K562 (cell line): ENCODE results near the gene PRM1. TPM values are rescaled to one million over a fixed set of nuclear protein-coding genes. Genes with fewer than 3 reads are reported as not detected.
A peak's percentile ranks its signal among the peaks of the same experiment; 100 is the strongest.

Experiments
- DNMT1 ChIP-seq: fragments of 450-650 bp; IDR thresholded peaks from 2 replicates; pipeline ENCODE4 v1.6.1; 2016; ENCODE audit warnings: antibody characterized with exemption, mild to moderate bottlenecking
- FOXP1 ChIP-seq: sonication (generic); formaldehyde crosslinking; IDR thresholded peaks from 2 replicates; pipeline ENCODE4 v1.8.0; 2022; ENCODE audit warnings: mild to moderate bottlenecking, missing genetic modification reagents
- MAFG ChIP-seq: fragments of 450-650 bp; conservative IDR thresholded peaks from 2 replicates; pipeline ENCODE4 v1.6.1; 2016; ENCODE audit warnings: missing genetic modification characterization, missing compliant biosample characterization
- SLC30A9 ChIP-seq: fragments of 250-450 bp; sonication (Bioruptor Pico); IDR thresholded peaks from 2 replicates; pipeline ENCODE4 v1.8.0; 2022; ENCODE audit warnings: mild to moderate bottlenecking, moderate library complexity
- ZNF830 ChIP-seq: fragments of 250-450 bp; sonication (Bioruptor Pico); IDR thresholded peaks from 2 replicates; pipeline ENCODE4 v1.5.0; 2021; ENCODE audit warnings: mild to moderate bottlenecking
- polyA plus RNA-seq, 8 experiments: library from polyadenylated mRNA; depleted of rRNA in 4 of 8; stranded (reverse) in 5 of 8; unstranded in 3 of 8; fragments of >200 nt; fragmentation: Nextera tagmentation in 2 of 8; fragmentation: Illumina TruSeq in 1 of 8; extraction: Ambion mirVana in 2 of 8; extraction: Trizol in 1 of 8; gene quantifications; 2 replicates each; pipeline versions ENCODE4 v1.2.1 to v1.2.3, GENCODE V29; 2011 to 2014; ENCODE audit warnings: inconsistent platforms in 1 of 8, missing spikeins in 1 of 8
- total RNA-seq, 7 experiments: library from RNA; depleted of rRNA in 6 of 7; stranded (reverse); fragments of >200 nt in 6 of 7; fragmentation: Illumina TruSeq in 2 of 7; extraction: Trizol in 2 of 7; gene quantifications; 2 replicates each; pipeline versions ENCODE4 v1.2.1 to v1.2.3, GENCODE V29; 2011 to 2021; ENCODE audit warnings: low replicate concordance in 1 of 7
- TF ChIP-seq, protein P1 (sequence below): fragments of 450-650 bp; IDR thresholded peaks from 2 replicates; pipeline ENCODE4 v1.6.1; 2016
- TF ChIP-seq, protein P2 (sequence below), 3 experiments: IDR thresholded peaks in 2 of 3; conservative IDR thresholded peaks in 1 of 3; 2 replicates each; pipeline ENCODE4 v1.5.1; 2011 to 2012; ENCODE audit warnings: low read length in 3 of 3, mild to moderate bottlenecking in 3 of 3, control low read depth in 2 of 3, improper control_type of control experiment in 1 of 3, inconsistent platforms in 1 of 3, low read depth in 1 of 3, mixed read lengths in 1 of 3, moderate library complexity in 1 of 3; ENCODE audit not compliant: insufficient read depth in 2 of 3

Gene PRM1
- total and polyA plus RNA-seq, 9 of the 15 experiments (the other 6 are each of a cell fraction or from before 2014, with no cell fraction given) = not detected

GRCh38 chr16:11257131-11257938 lies 23.8 kb downstream of the PRM1 start (continued):
- TF ChIP-seq MAFG (tag) = no peak
- TF ChIP-seq FOXP1 = 0 out of 2 replicates have a peak, but pooled peaks have one; percentile 38
- TF ChIP-seq, protein P1, sequence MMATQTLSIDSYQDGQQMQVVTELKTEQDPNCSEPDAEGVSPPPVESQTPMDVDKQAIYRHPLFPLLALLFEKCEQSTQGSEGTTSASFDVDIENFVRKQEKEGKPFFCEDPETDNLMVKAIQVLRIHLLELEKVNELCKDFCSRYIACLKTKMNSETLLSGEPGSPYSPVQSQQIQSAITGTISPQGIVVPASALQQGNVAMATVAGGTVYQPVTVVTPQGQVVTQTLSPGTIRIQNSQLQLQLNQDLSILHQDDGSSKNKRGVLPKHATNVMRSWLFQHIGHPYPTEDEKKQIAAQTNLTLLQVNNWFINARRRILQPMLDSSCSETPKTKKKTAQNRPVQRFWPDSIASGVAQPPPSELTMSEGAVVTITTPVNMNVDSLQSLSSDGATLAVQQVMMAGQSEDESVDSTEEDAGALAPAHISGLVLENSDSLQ = no peak
- TF ChIP-seq ZNF830 = no peak
- no peak for TF ChIP-seq SLC30A9 (CRISPR knock-in tag)
- TF ChIP-seq, protein P2, sequence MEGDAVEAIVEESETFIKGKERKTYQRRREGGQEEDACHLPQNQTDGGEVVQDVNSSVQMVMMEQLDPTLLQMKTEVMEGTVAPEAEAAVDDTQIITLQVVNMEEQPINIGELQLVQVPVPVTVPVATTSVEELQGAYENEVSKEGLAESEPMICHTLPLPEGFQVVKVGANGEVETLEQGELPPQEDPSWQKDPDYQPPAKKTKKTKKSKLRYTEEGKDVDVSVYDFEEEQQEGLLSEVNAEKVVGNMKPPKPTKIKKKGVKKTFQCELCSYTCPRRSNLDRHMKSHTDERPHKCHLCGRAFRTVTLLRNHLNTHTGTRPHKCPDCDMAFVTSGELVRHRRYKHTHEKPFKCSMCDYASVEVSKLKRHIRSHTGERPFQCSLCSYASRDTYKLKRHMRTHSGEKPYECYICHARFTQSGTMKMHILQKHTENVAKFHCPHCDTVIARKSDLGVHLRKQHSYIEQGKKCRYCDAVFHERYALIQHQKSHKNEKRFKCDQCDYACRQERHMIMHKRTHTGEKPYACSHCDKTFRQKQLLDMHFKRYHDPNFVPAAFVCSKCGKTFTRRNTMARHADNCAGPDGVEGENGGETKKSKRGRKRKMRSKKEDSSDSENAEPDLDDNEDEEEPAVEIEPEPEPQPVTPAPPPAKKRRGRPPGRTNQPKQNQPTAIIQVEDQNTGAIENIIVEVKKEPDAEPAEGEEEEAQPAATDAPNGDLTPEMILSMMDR (IDR thresholded peaks at IDR 0.05 in 2 of 3, conservative IDR thresholded peaks at IDR 0.05 in 1 of 3; ENCODE audit: insufficient read depth in 2 of 3, low read depth in 1 of 3, low read length in 3 of 3) = peak; percentile 82 to 86 (median 84)
- TF ChIP-seq DNMT1 = no peak
